Measurements from ENCODE around the gene MAP1B.

The MAP1B gene

GRCh38 chr5:72179028-72179815 is 71.9 kb downstream of the MAP1B start:
- peak overlapping the region; percentile 54 for H3K4me3 ChIP-seq (ENCODE audit: low read length)
- peak; percentile 94 for DNase-seq (ENCODE audit: low read depth)
- no peak for TF ChIP-seq CTCF (conservative IDR thresholded peaks at IDR 0.05; ENCODE audit: low read length)

- no peak for TF ChIP-seq CTCF (conservative IDR thresholded peaks at IDR 0.05; ENCODE audit: low read length)
Measured at GRCh38 chr5:72179816-72180440, 72.7 kb downstream of the MAP1B start.

GRCh38 chr5:72180925-72181324 is 73.7 kb downstream of the MAP1B start:
- H3K4me3 ChIP-seq (ENCODE audit: low read length), result peak overlapping the region; percentile 29
- TF ChIP-seq CTCF (conservative IDR thresholded peaks at IDR 0.05; ENCODE audit: low read length), result no peak
- DNase-seq (ENCODE audit: low read depth), result no peak

More at GRCh38 chr5:72179816-72180440, 72.7 kb downstream of the MAP1B start:
- peak; percentile 31 for DNase-seq (ENCODE audit: low read depth)
- peak overlapping the region; percentile 54 for H3K4me3 ChIP-seq (ENCODE audit: low read length)

- DNase-seq (ENCODE audit: low read depth), result no peak
- no peak overlapping the region for H3K4me3 ChIP-seq (ENCODE audit: low read length)
- TF ChIP-seq CTCF (conservative IDR thresholded peaks at IDR 0.05; ENCODE audit: low read length), result no peak
Measured at GRCh38 chr5:72182686-72183085, 75.4 kb downstream of the MAP1B start.

GRCh38 chr5:72183101-72183520 is 75.8 kb downstream of the MAP1B start:
- no peak for DNase-seq (ENCODE audit: low read depth)
- H3K4me3 ChIP-seq (ENCODE audit: low read length), result no peak overlapping the region
- TF ChIP-seq CTCF (conservative IDR thresholded peaks at IDR 0.05; ENCODE audit: low read length), result no peak

GRCh38 chr5:72184408-72184807 is 77.1 kb downstream of the MAP1B start:
- H3K4me3 ChIP-seq (ENCODE audit: low read length), result no peak overlapping the region
- no peak for DNase-seq (ENCODE audit: low read depth)
- TF ChIP-seq CTCF (conservative IDR thresholded peaks at IDR 0.05; ENCODE audit: low read length), result no peak
